HUDEP-2 (cell line): Measurements from ENCODE around the gene TBCD.

ENCODE experiments used
- DNase-seq, 76 experiments: peaks; one replicate each; lab custom pipeline; 2025; ENCODE audit not compliant: unreplicated experiment in 76 of 76; lab: John Stamatoyannopoulos, UW

Gene TBCD

GRCh38 chr17:82865274-82865673 lies 113.4 kb downstream of the TBCD start:
- no peak for DNase-seq

- no peak for DNase-seq
Measured at GRCh38 chr17:82865774-82866395, 114.0 kb downstream of the TBCD start.

GRCh38 chr17:82866590-82867191 lies 114.8 kb downstream of the TBCD start:
- no peak for DNase-seq

GRCh38 chr17:82867763-82868325 lies 116.0 kb downstream of the TBCD start:
- no peak for DNase-seq

GRCh38 chr17:82868715-82869131 lies 116.9 kb downstream of the TBCD start:
- peak in 53 of 76 experiments; percentile 7 to 84 (median 48) for DNase-seq

GRCh38 chr17:82869536-82869935 lies 117.7 kb downstream of the TBCD start:
- no peak for DNase-seq

GRCh38 chr17:82870091-82870491 lies 118.2 kb downstream of the TBCD start:
- DNase-seq = no peak

GRCh38 chr17:82870541-82870940 lies 118.7 kb downstream of the TBCD start:
- DNase-seq = no peak

- no peak for DNase-seq
Measured at GRCh38 chr17:82871056-82871775, 119.4 kb downstream of the TBCD start.

GRCh38 chr17:82871776-82872561 lies 120.1 kb downstream of the TBCD start:
- DNase-seq = no peak

- no peak for DNase-seq
Measured at GRCh38 chr17:82872591-82873520, 121.0 kb downstream of the TBCD start.

GRCh38 chr17:82873521-82873920 lies 121.7 kb downstream of the TBCD start:
- DNase-seq = no peak

GRCh38 chr17:82874011-82874835 lies 122.4 kb downstream of the TBCD start:
- no peak for DNase-seq

- no peak for DNase-seq
Measured at GRCh38 chr17:82875407-82875856, 123.6 kb downstream of the TBCD start.

GRCh38 chr17:82876149-82876548 lies 124.3 kb downstream of the TBCD start:
- no peak for DNase-seq

- DNase-seq = peak in 13 of 76 experiments; percentile 1 to 41 (median 15)
Measured at GRCh38 chr17:82876602-82877379, 124.9 kb downstream of the TBCD start.

GRCh38 chr17:82878527-82878926 lies 126.7 kb downstream of the TBCD start:
- no peak for DNase-seq

GRCh38 chr17:82879241-82879640 lies 127.4 kb downstream of the TBCD start:
- DNase-seq = no peak
